Esophagus muscularis mucosa (tissue), 3 donors: ENCODE data around the gene SLC30A2.

Source experiments
- POLR2A ChIP-seq: fragments of 450-650 bp; IDR thresholded peaks from one replicate; pipeline ENCODE4 v1.6.1; 2017; ENCODE audit warnings: antibody characterized with exemption, moderate library complexity, mild to moderate bottlenecking, low read depth
- TF ChIP-seq, protein P1 (sequence below), 3 experiments: fragments of 200-600 bp in 2 of 3; fragments of 450-650 bp in 1 of 3; sonication (generic) in 2 of 3; IDR thresholded peaks; one replicate each; pipeline ENCODE4 v1.5.1; 2017 to 2019; ENCODE audit warnings: antibody characterized with exemption in 3 of 3, mild to moderate bottlenecking in 2 of 3, moderate library complexity in 1 of 3

DNA sequence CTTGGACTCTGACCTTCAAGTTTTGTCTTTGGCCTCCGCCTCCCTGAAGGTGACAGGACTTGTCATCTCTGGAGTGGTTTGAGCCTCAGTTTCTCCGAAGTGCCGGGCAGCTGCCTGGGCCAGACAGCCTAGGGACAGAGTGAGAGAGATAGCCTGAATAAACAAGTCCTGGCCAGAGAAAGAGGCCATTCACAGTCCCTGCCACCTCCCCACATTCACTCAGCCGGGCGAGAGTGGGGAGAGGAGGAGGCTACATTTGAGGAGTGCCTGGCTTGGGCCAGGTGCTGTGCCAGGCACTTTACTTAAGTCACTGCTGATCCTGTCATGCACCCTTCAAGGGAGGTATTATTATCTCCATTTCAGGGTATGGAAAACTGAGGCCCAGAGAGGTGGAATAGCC lies 20.9 kb downstream of the SLC30A2 start:
- TF ChIP-seq, protein P1, sequence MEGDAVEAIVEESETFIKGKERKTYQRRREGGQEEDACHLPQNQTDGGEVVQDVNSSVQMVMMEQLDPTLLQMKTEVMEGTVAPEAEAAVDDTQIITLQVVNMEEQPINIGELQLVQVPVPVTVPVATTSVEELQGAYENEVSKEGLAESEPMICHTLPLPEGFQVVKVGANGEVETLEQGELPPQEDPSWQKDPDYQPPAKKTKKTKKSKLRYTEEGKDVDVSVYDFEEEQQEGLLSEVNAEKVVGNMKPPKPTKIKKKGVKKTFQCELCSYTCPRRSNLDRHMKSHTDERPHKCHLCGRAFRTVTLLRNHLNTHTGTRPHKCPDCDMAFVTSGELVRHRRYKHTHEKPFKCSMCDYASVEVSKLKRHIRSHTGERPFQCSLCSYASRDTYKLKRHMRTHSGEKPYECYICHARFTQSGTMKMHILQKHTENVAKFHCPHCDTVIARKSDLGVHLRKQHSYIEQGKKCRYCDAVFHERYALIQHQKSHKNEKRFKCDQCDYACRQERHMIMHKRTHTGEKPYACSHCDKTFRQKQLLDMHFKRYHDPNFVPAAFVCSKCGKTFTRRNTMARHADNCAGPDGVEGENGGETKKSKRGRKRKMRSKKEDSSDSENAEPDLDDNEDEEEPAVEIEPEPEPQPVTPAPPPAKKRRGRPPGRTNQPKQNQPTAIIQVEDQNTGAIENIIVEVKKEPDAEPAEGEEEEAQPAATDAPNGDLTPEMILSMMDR (IDR thresholded peaks at IDR 0.05): no peak
- TF ChIP-seq POLR2A: no peak
